ENCODE data around the gene LPP. TPM values are rescaled to one million over a fixed set of nuclear protein-coding genes. Genes with fewer than 3 reads are reported as not detected.

The LPP gene
- total RNA-seq, 4 donors from 2014 or later: 1,872 to 3,079 (median 2,300) TPM

DNA sequence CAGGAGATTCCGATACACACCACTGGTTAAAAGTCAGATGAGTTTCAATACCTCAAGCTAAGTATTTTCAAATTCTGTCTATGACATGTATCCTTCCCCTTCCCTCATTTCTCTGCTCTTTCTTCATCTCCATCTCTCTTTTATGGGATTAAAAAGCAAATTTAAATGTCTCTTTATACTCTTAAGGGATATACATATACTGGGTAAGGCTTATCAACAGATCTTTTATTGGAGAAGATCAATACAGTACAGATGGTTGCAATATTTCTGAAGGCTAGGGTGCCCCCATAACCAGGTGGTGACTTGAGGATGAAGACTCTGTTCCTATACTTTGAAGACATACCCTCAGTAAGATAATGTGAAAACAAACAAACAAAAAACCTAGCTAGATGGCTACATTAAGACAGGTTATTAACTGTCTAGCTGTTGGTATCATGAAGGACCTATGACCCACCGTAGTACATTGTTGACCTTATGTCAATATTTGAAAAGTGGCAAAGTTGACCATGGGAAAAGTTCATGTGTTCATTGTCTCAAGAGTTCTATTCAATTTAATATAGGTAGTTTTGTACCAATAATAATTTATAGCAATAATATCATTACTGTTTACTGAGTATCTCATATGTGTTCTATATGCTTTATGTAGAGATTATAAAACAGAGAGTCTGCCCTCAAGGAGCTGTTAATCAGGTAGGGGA is 319.8 kb downstream of the LPP start:
- H3K27ac ChIP-seq (replicated peaks in 1 of 4): no peak overlapping the region
- peaks cover 36 to 93% (median 81%) of the 10 kb centered on the region in 4 donors for H3K4me1 ChIP-seq
- H3K27me3 ChIP-seq: no peaks in the 10 kb centered on the region
- H3K9me3 ChIP-seq: no peaks in the 10 kb centered on the region
- WGBS: 92% methylated on average over 2 of the region's 2 CpGs
- H3K4me3 ChIP-seq: no peak overlapping the region
- no peak for TF ChIP-seq EP300 (IDR thresholded peaks at IDR 0.05)
- no peak for TF ChIP-seq POLR2A (IDR thresholded peaks at IDR 0.05; ENCODE audit: low read depth)
- TF ChIP-seq POLR2AphosphoS5 (IDR thresholded peaks at IDR 0.05): no peak
- TF ChIP-seq, protein P1, sequence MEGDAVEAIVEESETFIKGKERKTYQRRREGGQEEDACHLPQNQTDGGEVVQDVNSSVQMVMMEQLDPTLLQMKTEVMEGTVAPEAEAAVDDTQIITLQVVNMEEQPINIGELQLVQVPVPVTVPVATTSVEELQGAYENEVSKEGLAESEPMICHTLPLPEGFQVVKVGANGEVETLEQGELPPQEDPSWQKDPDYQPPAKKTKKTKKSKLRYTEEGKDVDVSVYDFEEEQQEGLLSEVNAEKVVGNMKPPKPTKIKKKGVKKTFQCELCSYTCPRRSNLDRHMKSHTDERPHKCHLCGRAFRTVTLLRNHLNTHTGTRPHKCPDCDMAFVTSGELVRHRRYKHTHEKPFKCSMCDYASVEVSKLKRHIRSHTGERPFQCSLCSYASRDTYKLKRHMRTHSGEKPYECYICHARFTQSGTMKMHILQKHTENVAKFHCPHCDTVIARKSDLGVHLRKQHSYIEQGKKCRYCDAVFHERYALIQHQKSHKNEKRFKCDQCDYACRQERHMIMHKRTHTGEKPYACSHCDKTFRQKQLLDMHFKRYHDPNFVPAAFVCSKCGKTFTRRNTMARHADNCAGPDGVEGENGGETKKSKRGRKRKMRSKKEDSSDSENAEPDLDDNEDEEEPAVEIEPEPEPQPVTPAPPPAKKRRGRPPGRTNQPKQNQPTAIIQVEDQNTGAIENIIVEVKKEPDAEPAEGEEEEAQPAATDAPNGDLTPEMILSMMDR (IDR thresholded peaks at IDR 0.05): no peak
- no peak for DNase-seq (ENCODE audit: extremely low spot score)
- intact Hi-C loops (cut with DNase I): no loop called here
- no peaks in the 10 kb centered on the region for H3K36me3 ChIP-seq

DNA sequence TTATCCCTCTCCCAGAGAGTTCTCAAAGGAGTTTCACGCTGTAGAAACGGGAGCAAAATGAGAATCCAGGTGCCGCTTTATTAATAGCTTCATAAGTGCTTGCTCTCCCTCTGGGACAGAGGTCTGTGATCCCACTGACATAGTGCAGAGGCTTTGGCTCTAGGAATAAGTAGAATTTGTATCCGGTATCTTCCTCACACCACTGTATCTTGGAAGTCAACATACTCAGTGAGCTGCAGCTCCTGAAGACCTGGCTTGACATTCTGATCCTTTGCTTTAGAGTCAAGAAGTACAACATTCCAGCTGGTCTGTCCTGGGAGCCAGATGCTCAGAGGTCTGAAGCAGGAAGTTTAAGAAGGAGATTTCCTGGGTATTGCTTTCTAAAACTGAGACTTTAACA is 323.0 kb downstream of the LPP start:
- Histone ChIP-seq H3K4me1 (peaks cover 33 to 93% (median 87%) of the 10 kb centered on the region in 4 donors), H3K36me3 (no peaks in the 10 kb centered on the region), H3K27ac (replicated peaks in 1 of 4) (peak overlapping the region in 2 of 4 donors; percentile 24 to 48), H3K4me3 (no peak overlapping the region), H3K9me3 (no peaks in the 10 kb centered on the region), H3K27me3 (no peaks in the 10 kb centered on the region)
- 51% methylated on average over 4 of the region's 4 CpGs for WGBS
- no peak for DNase-seq (ENCODE audit: extremely low spot score)
- intact Hi-C loops (cut with DNase I): no loop called here
- TF ChIP-seq, protein P1 (IDR thresholded peaks at IDR 0.05): no peak
- TF ChIP-seq EP300 (IDR thresholded peaks at IDR 0.05) (no peak), POLR2AphosphoS5 (IDR thresholded peaks at IDR 0.05) (peak in 1 of 2 donors; percentile 9), POLR2A (IDR thresholded peaks at IDR 0.05; ENCODE audit: low read depth) (no peak)

DNA sequence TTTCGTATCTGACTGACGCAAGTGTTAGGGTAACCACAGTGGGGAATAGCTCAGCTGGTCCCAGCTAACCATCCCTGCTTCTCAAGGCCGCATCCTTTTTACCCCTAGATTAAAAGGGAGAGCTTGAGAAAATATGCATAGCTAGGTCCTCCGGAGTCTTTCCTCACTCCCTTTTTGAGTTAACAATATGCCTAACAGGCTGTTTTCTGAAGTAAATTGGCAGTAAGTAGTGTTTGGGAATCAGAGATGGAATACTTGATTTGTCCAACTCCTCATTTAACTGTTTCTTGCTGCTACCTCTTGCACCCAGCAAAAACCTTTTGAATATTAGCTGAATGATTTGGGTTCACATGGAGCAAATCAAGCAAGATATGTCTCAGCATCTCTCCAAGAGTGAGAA is 326.1 kb downstream of the LPP start:
- 81% methylated on average over 4 of the region's 4 CpGs for WGBS
- H3K27ac ChIP-seq (replicated peaks in 1 of 4): peak overlapping the region in 3 of 4 donors; percentile 1 to 47 (median 21)
- intact Hi-C loops (cut with DNase I): no loop called here

DNA sequence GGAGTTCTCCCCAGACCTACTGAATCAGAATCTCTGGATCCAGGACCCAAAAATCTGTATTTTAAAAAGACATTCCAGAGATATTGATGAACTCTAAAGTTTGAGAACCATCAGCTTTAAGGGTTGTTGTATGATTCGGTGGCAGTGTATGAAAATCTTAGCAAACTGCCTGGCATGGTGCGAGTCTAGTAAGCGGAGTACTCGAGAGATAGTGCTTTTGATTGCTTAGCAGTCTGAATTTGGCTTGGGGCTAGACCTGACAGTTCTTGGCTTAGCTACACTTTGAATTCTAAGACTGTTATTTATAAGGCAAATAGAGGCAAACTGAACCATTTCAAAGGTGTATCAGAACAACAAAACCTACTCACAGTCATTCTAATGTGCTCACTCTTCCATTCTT is 329.0 kb downstream of the LPP start:
- Histone ChIP-seq H3K4me3 (no peak overlapping the region), H3K36me3 (peaks cover 0 to 20% (median 8%) of the 10 kb centered on the region in 4 donors), H3K27ac (replicated peaks in 1 of 4) (peak overlapping the region; percentile 5 to 50 (median 17)), H3K27me3 (no peaks in the 10 kb centered on the region), H3K9me3 (no peaks in the 10 kb centered on the region), H3K4me1 (peaks cover 24 to 81% (median 72%) of the 10 kb centered on the region in 4 donors)
- DNase-seq (ENCODE audit: extremely low spot score): no peak
- intact Hi-C loops (cut with DNase I): no loop called here
- TF ChIP-seq POLR2AphosphoS5 (IDR thresholded peaks at IDR 0.05) (no peak), POLR2A (IDR thresholded peaks at IDR 0.05; ENCODE audit: low read depth) (no peak), EP300 (IDR thresholded peaks at IDR 0.05) (no peak)
- TF ChIP-seq, protein P1 (IDR thresholded peaks at IDR 0.05): no peak
- 54% methylated on average over 4 of the region's 4 CpGs for WGBS

More for the DNA sequence above, 326.1 kb downstream of the LPP start:
- H3K36me3 ChIP-seq: peaks cover 0 to 9% (median 6%) of the 10 kb centered on the region in 4 donors
- TF ChIP-seq, protein P1 (IDR thresholded peaks at IDR 0.05): no peak
- no peak for TF ChIP-seq EP300 (IDR thresholded peaks at IDR 0.05)
- no peak for TF ChIP-seq POLR2AphosphoS5 (IDR thresholded peaks at IDR 0.05)
- TF ChIP-seq POLR2A (IDR thresholded peaks at IDR 0.05; ENCODE audit: low read depth): no peak
- no peak for DNase-seq (ENCODE audit: extremely low spot score)
- no peaks in the 10 kb centered on the region for H3K9me3 ChIP-seq
- H3K4me1 ChIP-seq: peaks cover 40 to 88% (median 82%) of the 10 kb centered on the region in 4 donors
- H3K27me3 ChIP-seq: no peaks in the 10 kb centered on the region
- H3K4me3 ChIP-seq: no peak overlapping the region
